Progenitor cell of endocrine pancreas (in vitro differentiated cells): ENCODE measurements around the gene RUFY3. TPM values are rescaled to one million over a fixed set of nuclear protein-coding genes. Genes with fewer than 3 reads are reported as not detected.

Experiments used
- DNase-seq: peaks from one replicate; pipeline ENCODE4 v3.0.0; 2021; ENCODE audit warnings: low spot score; ENCODE audit not compliant: unreplicated experiment
- H3K27ac Mint-ChIP-seq: 2 replicates; pipeline ENCODE4 v1.8.0; 2021; ENCODE audit warnings: mild to moderate bottlenecking, moderate library complexity, mixed read lengths
- H3K27me3 Mint-ChIP-seq: 2 replicates; pipeline ENCODE4 v1.8.0; 2021; ENCODE audit warnings: mixed read lengths
- H3K36me3 Mint-ChIP-seq: 2 replicates; pipeline ENCODE4 v1.8.0; 2022; ENCODE audit warnings: mixed read lengths; ENCODE audit not compliant: insufficient read depth
- H3K4me1 Mint-ChIP-seq: 2 replicates; pipeline ENCODE4 v1.8.0; 2021; ENCODE audit warnings: low read depth, mixed read lengths
- H3K4me3 Mint-ChIP-seq: 2 replicates; pipeline ENCODE4 v1.8.0; 2021; ENCODE audit warnings: low read depth, mild to moderate bottlenecking, moderate library complexity, mixed read lengths
- H3K9me3 Mint-ChIP-seq: 2 replicates; pipeline ENCODE4 v1.8.0; 2021; ENCODE audit warnings: low read depth, mixed read lengths
- CTCF ChIP-seq: fragments of 200-600 bp; sonication (generic); IDR thresholded peaks from one replicate; pipeline ENCODE4 v1.5.0; 2021; ENCODE audit warnings: antibody characterized with exemption, mild to moderate bottlenecking; ENCODE audit not compliant: unreplicated experiment
- total RNA-seq: library from RNA; stranded (reverse); gene quantifications from 2 replicates; pipeline ENCODE4 v1.2.1, GENCODE V29; 2021

RUFY3 gene
- total RNA-seq, 1 donor from 2014 or later: 103 TPM

- Mint-ChIP-seq H3K4me1 (peaks cover 20% of the 10 kb centered on the region), H3K4me3 (peak overlapping the region; percentile 83), H3K9me3 (no peaks in the 10 kb centered on the region), H3K36me3 (no peaks in the 10 kb centered on the region), H3K27me3 (no peaks in the 10 kb centered on the region), H3K27ac (peak overlapping the region; percentile 97)
- peak; percentile 54 for TF ChIP-seq CTCF
- DNase-seq: peak; percentile 84
Observed at GRCh38 chr4:70704215-70704930, 17.4 kb upstream of the RUFY3 start.

GRCh38 chr4:70704931-70705182 lies 16.9 kb upstream of the RUFY3 start:
- H3K4me1 Mint-ChIP-seq: peaks cover 24% of the 10 kb centered on the region
- H3K36me3 Mint-ChIP-seq: no peaks in the 10 kb centered on the region
- no peaks in the 10 kb centered on the region for H3K27me3 Mint-ChIP-seq
- no peak overlapping the region for H3K27ac Mint-ChIP-seq
- DNase-seq: no peak
- peak overlapping the region; percentile 83 for H3K4me3 Mint-ChIP-seq
- H3K9me3 Mint-ChIP-seq: no peaks in the 10 kb centered on the region
- no peak for TF ChIP-seq CTCF

- H3K4me3 Mint-ChIP-seq: peak overlapping the region; percentile 93
- H3K4me1 Mint-ChIP-seq: peaks cover 26% of the 10 kb centered on the region
- H3K9me3 Mint-ChIP-seq: no peaks in the 10 kb centered on the region
- H3K27ac Mint-ChIP-seq: peak overlapping the region; percentile 91
- DNase-seq: peak; percentile 65
- H3K27me3 Mint-ChIP-seq: no peaks in the 10 kb centered on the region
- no peak for TF ChIP-seq CTCF
- H3K36me3 Mint-ChIP-seq: no peaks in the 10 kb centered on the region
Observed at GRCh38 chr4:70705183-70706043, 16.4 kb upstream of the RUFY3 start.

GRCh38 chr4:70706044-70706461 lies 15.7 kb upstream of the RUFY3 start:
- Mint-ChIP-seq H3K9me3 (no peaks in the 10 kb centered on the region), H3K36me3 (no peaks in the 10 kb centered on the region), H3K4me1 (peaks cover 26% of the 10 kb centered on the region), H3K4me3 (peak overlapping the region; percentile 93), H3K27ac (peak overlapping the region; percentile 91), H3K27me3 (no peaks in the 10 kb centered on the region)
- TF ChIP-seq CTCF: no peak
- no peak for DNase-seq

- Mint-ChIP-seq H3K27me3 (no peaks in the 10 kb centered on the region), H3K4me3 (peak overlapping the region; percentile 93), H3K36me3 (no peaks in the 10 kb centered on the region), H3K4me1 (peaks cover 27% of the 10 kb centered on the region), H3K27ac (peak overlapping the region; percentile 91), H3K9me3 (no peaks in the 10 kb centered on the region)
- TF ChIP-seq CTCF: no peak
- DNase-seq: no peak
Observed at GRCh38 chr4:70706516-70706915, 15.2 kb upstream of the RUFY3 start.
